Mesothelial cell of epicardium (in vitro differentiated cells): ENCODE measurements around the gene APMAP. TPM values are rescaled to one million over a fixed set of nuclear protein-coding genes. Genes with fewer than 3 reads are reported as not detected.
"Not testable (repeated sequence)": the region's sequence is repeated elsewhere in the genome, so short reads cannot be mapped to it uniquely, and the experiment has no call there.

Source experiments
- DNase-seq, 2 experiments: peaks; one replicate each; pipeline ENCODE4 v3.0.0; 2021; ENCODE audit warnings: low spot score in 2 of 2; ENCODE audit not compliant: unreplicated experiment in 2 of 2
- H3K27ac Mint-ChIP-seq: 2 replicates; pipeline ENCODE4 v1.8.0; 2021; ENCODE audit warnings: mixed read lengths
- H3K27me3 Mint-ChIP-seq: 2 replicates; pipeline ENCODE4 v1.8.0; 2021; ENCODE audit warnings: low read depth, mixed read lengths
- H3K36me3 Mint-ChIP-seq: 2 replicates; pipeline ENCODE4 v1.8.0; 2021; ENCODE audit warnings: mixed read lengths
- H3K4me1 Mint-ChIP-seq: 2 replicates; pipeline ENCODE4 v1.8.0; 2021; ENCODE audit warnings: mixed read lengths
- H3K4me3 Mint-ChIP-seq: 2 replicates; pipeline ENCODE4 v1.8.0; 2021; ENCODE audit warnings: mild to moderate bottlenecking, moderate library complexity, mixed read lengths
- H3K9me3 Mint-ChIP-seq: 2 replicates; pipeline ENCODE4 v1.8.0; 2021; ENCODE audit warnings: mixed read lengths
- total RNA-seq: library from RNA; stranded (reverse); gene quantifications from 3 replicates; pipeline ENCODE4 v1.2.1, GENCODE V29; 2021
- TF ChIP-seq, protein P1 (sequence below): fragments of 200-600 bp; sonication (generic); IDR thresholded peaks from one replicate; pipeline ENCODE4 v1.5.0; 2021; ENCODE audit warnings: antibody characterized with exemption; ENCODE audit not compliant: unreplicated experiment

Gene APMAP
- total RNA-seq, 1 donor from 2014 or later: 77.4 TPM

GRCh38 chr20:24935140-24935539 is 57.4 kb downstream of the APMAP start:
- H3K27me3 Mint-ChIP-seq: no peaks in the 10 kb centered on the region
- TF ChIP-seq, protein P1, sequence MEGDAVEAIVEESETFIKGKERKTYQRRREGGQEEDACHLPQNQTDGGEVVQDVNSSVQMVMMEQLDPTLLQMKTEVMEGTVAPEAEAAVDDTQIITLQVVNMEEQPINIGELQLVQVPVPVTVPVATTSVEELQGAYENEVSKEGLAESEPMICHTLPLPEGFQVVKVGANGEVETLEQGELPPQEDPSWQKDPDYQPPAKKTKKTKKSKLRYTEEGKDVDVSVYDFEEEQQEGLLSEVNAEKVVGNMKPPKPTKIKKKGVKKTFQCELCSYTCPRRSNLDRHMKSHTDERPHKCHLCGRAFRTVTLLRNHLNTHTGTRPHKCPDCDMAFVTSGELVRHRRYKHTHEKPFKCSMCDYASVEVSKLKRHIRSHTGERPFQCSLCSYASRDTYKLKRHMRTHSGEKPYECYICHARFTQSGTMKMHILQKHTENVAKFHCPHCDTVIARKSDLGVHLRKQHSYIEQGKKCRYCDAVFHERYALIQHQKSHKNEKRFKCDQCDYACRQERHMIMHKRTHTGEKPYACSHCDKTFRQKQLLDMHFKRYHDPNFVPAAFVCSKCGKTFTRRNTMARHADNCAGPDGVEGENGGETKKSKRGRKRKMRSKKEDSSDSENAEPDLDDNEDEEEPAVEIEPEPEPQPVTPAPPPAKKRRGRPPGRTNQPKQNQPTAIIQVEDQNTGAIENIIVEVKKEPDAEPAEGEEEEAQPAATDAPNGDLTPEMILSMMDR: no peak
- peaks cover 10% of the 10 kb centered on the region for H3K9me3 Mint-ChIP-seq
- H3K27ac Mint-ChIP-seq: no peak overlapping the region
- no peak for DNase-seq
- no peak overlapping the region for H3K4me3 Mint-ChIP-seq
- H3K36me3 Mint-ChIP-seq: no peaks in the 10 kb centered on the region
- peaks cover 12% of the 10 kb centered on the region for H3K4me1 Mint-ChIP-seq

DNA sequence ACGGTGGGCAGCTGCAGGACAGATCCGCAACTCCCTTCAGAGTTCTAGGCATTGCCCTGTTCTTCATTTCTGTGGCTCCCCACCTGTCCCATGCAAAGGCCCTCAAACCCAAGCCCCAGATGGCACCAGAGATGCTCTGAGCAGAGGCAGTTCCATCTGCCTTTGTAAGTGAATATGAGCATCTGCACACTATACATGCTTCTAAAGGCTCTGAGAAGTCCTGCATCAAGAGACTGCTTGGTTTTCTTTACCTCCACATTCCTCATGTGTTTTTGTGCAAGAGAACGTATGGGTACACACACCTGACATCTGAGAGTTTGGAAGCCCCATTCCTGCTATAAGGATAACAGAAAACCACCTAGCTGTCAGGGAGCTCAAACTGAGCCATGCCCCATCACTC is 57.8 kb downstream of the APMAP start:
- DNase-seq: no peak
- TF ChIP-seq, protein P1: no peak
- Mint-ChIP-seq H3K4me1 (peaks cover 16% of the 10 kb centered on the region), H3K4me3 (no peak overlapping the region), H3K27ac (no peak overlapping the region), H3K27me3 (no peaks in the 10 kb centered on the region), H3K36me3 (no peaks in the 10 kb centered on the region), H3K9me3 (peaks cover 10% of the 10 kb centered on the region)

DNA sequence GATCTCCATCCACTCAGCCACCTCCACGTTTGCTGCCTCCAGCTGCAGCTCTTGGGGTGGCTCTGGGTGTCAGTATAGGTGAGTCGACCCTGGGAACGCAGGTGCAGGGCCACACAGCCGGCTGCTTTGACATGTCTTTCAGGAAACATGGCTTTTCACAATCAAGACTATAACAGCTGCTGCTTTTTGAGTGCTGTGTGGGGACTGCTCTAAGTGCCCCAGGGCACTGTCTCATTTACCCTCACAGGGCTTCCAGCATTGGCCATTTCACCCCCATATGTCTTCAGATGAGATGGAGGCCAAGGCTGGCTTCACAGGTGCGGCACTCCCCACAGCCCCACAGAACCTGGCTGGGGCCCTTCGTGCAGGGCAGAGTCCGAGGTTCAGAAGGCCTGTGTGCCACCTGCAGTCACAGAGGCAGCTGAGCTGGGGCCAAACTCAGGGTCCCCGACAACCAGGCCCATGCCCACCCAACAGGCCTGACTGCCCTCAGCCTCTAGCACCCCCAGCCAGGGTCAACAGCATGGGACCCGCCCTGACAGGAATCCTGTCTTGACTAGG is 58.4 kb downstream of the APMAP start:
- Mint-ChIP-seq H3K27ac (no peak overlapping the region), H3K4me3 (no peak overlapping the region), H3K36me3 (no peaks in the 10 kb centered on the region), H3K4me1 (peaks cover 19% of the 10 kb centered on the region), H3K27me3 (no peaks in the 10 kb centered on the region), H3K9me3 (peaks cover 10% of the 10 kb centered on the region)
- no peak for DNase-seq
- TF ChIP-seq, protein P1: no peak

- peak in 1 of 2 experiments; percentile 29 for DNase-seq
- peaks cover 21% of the 10 kb centered on the region for H3K4me1 Mint-ChIP-seq
- peaks cover 10% of the 10 kb centered on the region for H3K9me3 Mint-ChIP-seq
- H3K27me3 Mint-ChIP-seq: no peaks in the 10 kb centered on the region
- no peaks in the 10 kb centered on the region for H3K36me3 Mint-ChIP-seq
- TF ChIP-seq, protein P1: no peak
- no peak overlapping the region for H3K27ac Mint-ChIP-seq
- no peak overlapping the region for H3K4me3 Mint-ChIP-seq
Measured at GRCh38 chr20:24933266-24933908, 59.2 kb downstream of the APMAP start.

DNA sequence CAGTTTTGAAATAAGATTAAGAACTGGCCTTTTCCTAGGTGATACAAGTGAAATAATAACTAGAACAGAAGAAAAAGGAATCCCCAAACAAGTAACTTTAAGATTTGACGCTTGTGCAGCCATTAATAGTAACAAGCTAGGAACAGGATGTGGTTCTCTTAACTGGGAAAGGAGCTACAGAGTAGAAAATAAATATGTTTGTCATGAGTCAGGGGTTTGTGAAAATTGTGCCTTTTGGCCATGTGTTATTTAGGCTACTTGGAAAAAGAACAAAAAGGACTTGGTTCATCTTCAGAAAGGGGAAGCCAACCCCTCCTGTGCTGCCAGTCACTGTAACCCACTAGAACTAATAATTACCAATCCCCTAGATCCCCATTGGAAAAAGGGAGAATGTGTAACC is 60.7 kb downstream of the APMAP start:
- H3K9me3 Mint-ChIP-seq, DNase-seq, H3K36me3 Mint-ChIP-seq, H3K4me3 Mint-ChIP-seq, H3K27me3 Mint-ChIP-seq: not testable (repeated sequence)
- H3K27ac Mint-ChIP-seq: peak overlapping the region; percentile 16
- H3K4me1 Mint-ChIP-seq: peaks cover 21% of the 10 kb centered on the region

DNA sequence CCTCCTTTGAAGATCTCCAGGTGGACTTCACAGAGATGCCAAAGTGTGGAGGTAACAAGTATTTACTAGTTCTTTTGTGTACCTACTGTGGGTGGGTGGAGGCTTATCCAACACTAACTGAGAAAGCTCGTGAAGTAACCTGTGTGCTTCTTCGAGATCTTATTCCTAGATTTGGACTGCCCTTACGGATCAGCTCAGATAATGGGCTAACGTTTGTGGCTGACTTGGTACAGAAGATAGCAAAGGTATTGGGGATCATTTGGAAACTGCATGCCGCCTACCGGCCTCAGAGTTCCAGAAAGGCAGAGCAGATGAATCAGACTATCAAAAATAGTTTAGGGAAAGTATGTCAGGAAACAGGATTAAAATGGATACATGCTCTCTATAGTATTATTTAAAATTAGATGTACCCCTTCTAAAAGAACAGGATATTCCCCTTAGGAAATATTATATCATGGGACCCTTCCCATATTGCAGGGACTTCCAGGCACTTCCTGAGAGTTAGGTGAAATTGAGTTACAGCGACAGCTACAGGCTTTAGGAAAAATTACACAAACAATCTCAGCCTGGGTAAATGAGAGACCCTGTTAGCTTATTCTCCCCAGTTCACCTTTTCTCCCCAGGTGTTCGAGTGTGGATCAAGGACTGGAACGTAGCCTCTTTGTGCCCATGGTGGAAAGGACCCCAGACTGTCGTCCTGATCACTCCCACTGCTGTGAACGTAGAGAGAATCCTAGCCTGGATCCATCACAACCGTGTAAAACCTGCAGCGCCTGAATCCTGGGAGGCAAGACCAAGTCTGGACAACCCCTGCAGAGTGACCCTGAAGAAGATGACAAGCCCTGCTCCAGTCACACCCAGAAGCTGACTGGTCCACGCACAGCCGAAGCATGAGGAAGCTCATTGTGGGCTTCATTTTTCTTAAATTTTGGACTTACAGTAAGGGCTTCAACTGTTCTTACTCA is 61.5 kb downstream of the APMAP start:
- Mint-ChIP-seq H3K4me1 (peaks cover 21% of the 10 kb centered on the region), H3K4me3 (peak overlapping the region; percentile 54), H3K27ac (peak overlapping the region; percentile 98)
- not testable (repeated sequence) for DNase-seq, H3K36me3 Mint-ChIP-seq, H3K27me3 Mint-ChIP-seq, H3K9me3 Mint-ChIP-seq
- TF ChIP-seq, protein P1: peak; percentile 41

- H3K4me1 Mint-ChIP-seq: peaks cover 21% of the 10 kb centered on the region
- H3K4me3 Mint-ChIP-seq: peak overlapping the region; percentile 54
- peak overlapping the region; percentile 98 for H3K27ac Mint-ChIP-seq
- H3K36me3 Mint-ChIP-seq, H3K27me3 Mint-ChIP-seq, H3K9me3 Mint-ChIP-seq: not testable (repeated sequence)
- peak in 1 of 2 experiments; percentile 45 for DNase-seq
Measured at GRCh38 chr20:24929867-24930723, 62.5 kb downstream of the APMAP start.

DNA sequence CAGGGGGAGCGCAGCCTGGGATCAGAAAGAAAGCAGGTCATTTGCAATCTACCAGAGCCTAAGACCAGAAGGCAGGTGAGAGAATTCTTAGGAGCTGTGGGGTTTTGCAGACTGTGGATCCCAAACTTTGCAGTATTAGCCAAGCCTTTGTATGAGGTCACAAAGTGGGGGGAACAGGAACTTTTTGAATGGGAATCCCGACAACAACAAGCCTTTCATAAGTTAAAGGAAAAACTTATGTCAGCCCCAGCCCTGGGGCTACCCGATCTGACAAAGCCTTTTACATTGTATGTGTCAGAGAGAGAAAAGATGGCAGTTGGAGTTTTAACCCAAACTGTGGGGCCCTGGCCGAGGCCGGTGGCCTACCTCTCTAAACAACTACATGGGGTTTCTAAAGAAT is 63.3 kb downstream of the APMAP start:
- H3K9me3 Mint-ChIP-seq, H3K4me3 Mint-ChIP-seq, DNase-seq, H3K36me3 Mint-ChIP-seq, H3K27me3 Mint-ChIP-seq: not testable (repeated sequence)
- Mint-ChIP-seq H3K4me1 (peaks cover 21% of the 10 kb centered on the region), H3K27ac (peak overlapping the region; percentile 98)
